GM08714 (cell line): Measurements from ENCODE around the gene MRPL30.
"Not testable (repeated sequence)": the region's sequence is repeated elsewhere in the genome, so short reads cannot be mapped to it uniquely, and the experiment has no call there.

Experiments
- H3K4me3 ChIP-seq: fragments of 200-500 bp; sonication (Bioruptor generic); 2 replicates; pipeline ENCODE4 v1.5.1; 2014; ENCODE audit warnings: mild to moderate bottlenecking, low read length, inconsistent platforms
- ZNF274 ChIP-seq: IDR thresholded peaks from 2 replicates; pipeline ENCODE4 v1.6.1; 2012; ENCODE audit warnings: mild to moderate bottlenecking, low read depth, low read length

The MRPL30 gene

GRCh38 chr2:99205491-99205890 lies 24.5 kb downstream of the MRPL30 start:
- no peak overlapping the region for H3K4me3 ChIP-seq
- no peak for TF ChIP-seq ZNF274

GRCh38 chr2:99216096-99216495 lies 35.1 kb downstream of the MRPL30 start:
- H3K4me3 ChIP-seq = no peak overlapping the region
- no peak for TF ChIP-seq ZNF274

GRCh38 chr2:99217929-99218501 lies 37.0 kb downstream of the MRPL30 start:
- H3K4me3 ChIP-seq = no peak overlapping the region
- no peak for TF ChIP-seq ZNF274

GRCh38 chr2:99233177-99233576 lies 52.2 kb downstream of the MRPL30 start:
- not testable (repeated sequence) for H3K4me3 ChIP-seq

GRCh38 chr2:99238599-99238998 lies 57.6 kb downstream of the MRPL30 start:
- no peak for TF ChIP-seq ZNF274

GRCh38 chr2:99240431-99240830 lies 59.4 kb downstream of the MRPL30 start:
- H3K4me3 ChIP-seq = no peak overlapping the region
- no peak for TF ChIP-seq ZNF274

More at GRCh38 chr2:99238599-99238998, 57.6 kb downstream of the MRPL30 start:
- no peak overlapping the region for H3K4me3 ChIP-seq

- no peak overlapping the region for H3K4me3 ChIP-seq
- TF ChIP-seq ZNF274 = no peak
Measured at GRCh38 chr2:99242151-99242550, 61.2 kb downstream of the MRPL30 start.
